Measurements from ENCODE around the gene ACOT7.

GRCh38 chr1:6248161-6248776 lies 145.3 kb downstream of the ACOT7 start:
- TF ChIP-seq CTCF (IDR thresholded peaks at IDR 0.05; ENCODE audit: borderline replicate concordance, extremely low read depth, low read length, poor library complexity, severe bottlenecking) (no peak), EZH2 (IDR thresholded peaks at IDR 0.05; ENCODE audit: borderline replicate concordance, low read depth, low read length, severe bottlenecking) (no peak)
